Activated T-cell treated with anti-CD3 and anti-CD28 coated beads, Interleukin-2, amount 50 U/mL, for 24 hours (primary cell): ENCODE data around the gene CAPN5.

Experiments used
- DNase-seq: peaks from one replicate; pipeline ENCODE4 v3.0.0-alpha.2; 2020
- H3K27ac Mint-ChIP-seq: 2 replicates; pipeline ENCODE4 v1.8.0; 2020; ENCODE audit warnings: mild to moderate bottlenecking, mixed read lengths
- H3K27me3 Mint-ChIP-seq: 2 replicates; pipeline ENCODE4 v1.8.0; 2020; ENCODE audit warnings: mixed read lengths
- H3K36me3 Mint-ChIP-seq: 2 replicates; pipeline ENCODE4 v1.8.0; 2020; ENCODE audit warnings: low read depth, mixed read lengths
- H3K4me1 Mint-ChIP-seq: 2 replicates; pipeline ENCODE4 v1.8.0; 2020; ENCODE audit warnings: low read depth, mixed read lengths
- H3K4me3 Mint-ChIP-seq: 2 replicates; pipeline ENCODE4 v1.8.0; 2020; ENCODE audit warnings: mild to moderate bottlenecking, moderate library complexity, mixed read lengths
- H3K9me3 Mint-ChIP-seq: 2 replicates; pipeline ENCODE4 v1.8.0; 2020; ENCODE audit warnings: mixed read lengths

The CAPN5 gene

DNA sequence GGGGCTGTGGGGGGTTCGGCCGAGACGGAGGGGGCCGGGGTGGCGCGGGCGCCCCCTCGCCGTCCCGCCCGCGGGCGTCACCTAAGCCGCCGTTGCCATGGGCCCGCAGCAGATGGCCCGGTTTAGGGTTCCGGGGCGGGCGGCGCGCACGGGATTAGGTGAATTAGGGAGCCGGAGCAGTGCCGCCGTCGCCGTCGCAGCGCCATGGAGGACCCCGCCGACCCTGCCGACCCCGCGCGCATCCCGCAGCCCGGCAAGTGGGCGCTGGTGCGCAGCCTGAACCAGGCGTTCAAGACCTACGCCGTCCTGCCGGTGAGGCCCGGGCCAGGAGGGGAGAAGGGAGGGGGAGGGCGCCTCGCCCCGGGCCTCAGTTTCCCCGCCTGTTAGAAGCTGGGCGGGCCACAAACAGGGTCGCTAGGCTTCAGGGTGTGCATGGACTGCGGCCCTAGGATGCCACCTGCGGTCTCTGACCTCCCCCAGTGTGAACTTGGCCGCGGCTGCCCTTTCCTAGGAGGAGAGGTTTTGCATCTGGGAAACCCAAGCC, 71.4 kb downstream of the CAPN5 start:
- no peak overlapping the region for H3K27ac Mint-ChIP-seq
- DNase-seq: no peak
- peaks cover 26% of the 10 kb centered on the region for H3K4me1 Mint-ChIP-seq

DNA sequence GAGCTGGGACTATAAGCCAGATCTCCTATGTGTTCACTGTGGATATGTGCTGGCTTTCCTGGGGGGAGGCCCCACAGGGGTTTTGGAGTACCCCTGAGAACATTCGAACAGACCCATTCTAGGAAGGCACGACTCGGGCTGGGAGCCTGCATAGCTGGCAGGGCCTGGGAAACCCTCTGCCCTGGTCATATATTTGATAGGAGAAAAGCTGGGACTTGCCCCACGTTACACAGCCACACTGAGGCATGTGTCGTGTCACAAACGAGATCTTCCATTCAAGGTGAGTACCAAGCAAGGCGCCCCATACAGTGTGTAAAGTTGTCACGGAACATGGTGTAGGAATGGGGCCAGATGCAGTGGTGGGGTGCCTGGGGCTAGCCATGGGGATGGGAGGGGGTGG, 72.4 kb downstream of the CAPN5 start:
- H3K27ac Mint-ChIP-seq: no peak overlapping the region
- H3K4me3 Mint-ChIP-seq: no peak overlapping the region
- peaks cover 27% of the 10 kb centered on the region for H3K27me3 Mint-ChIP-seq

More for the DNA sequence above, 71.4 kb downstream of the CAPN5 start:
- Mint-ChIP-seq H3K27me3 (peaks cover 27% of the 10 kb centered on the region), H3K9me3 (no peaks in the 10 kb centered on the region), H3K36me3 (no peaks in the 10 kb centered on the region), H3K4me3 (no peak overlapping the region)

DNA sequence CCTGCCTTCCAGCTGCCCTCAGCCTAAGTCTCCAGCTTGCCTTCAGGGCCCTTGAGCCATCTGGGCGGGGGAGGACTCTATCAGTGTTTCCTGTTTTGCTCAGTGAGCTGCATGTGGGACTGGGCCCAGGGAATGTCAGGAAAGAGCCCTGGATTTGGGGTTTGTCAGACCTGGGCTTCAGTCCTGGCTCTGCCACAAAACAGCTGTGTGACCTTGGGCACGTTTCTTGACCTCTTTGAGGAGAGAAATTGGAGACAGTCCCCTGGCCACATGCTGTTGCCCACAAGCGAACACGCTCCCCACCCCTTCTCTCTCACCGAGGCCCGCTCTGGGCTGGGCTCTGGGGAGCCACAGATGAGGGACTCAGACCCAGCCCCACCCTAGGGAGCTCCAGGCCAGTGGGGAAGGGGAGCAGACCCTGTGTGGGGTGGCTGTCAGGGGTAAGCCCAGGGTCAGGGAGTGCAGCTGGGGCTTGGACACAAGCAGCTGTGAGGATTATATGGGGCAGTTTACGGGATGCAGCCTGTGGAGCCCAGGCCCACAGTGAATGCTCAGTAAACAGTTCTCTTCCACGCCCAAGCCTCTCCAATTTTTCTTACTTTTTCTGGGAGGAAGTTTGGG, 73.6 kb downstream of the CAPN5 start:
- DNase-seq: no peak
- peaks cover 27% of the 10 kb centered on the region for H3K27me3 Mint-ChIP-seq
- no peak overlapping the region for H3K4me3 Mint-ChIP-seq
- H3K27ac Mint-ChIP-seq: no peak overlapping the region
- no peaks in the 10 kb centered on the region for H3K36me3 Mint-ChIP-seq
- H3K9me3 Mint-ChIP-seq: no peaks in the 10 kb centered on the region
- H3K4me1 Mint-ChIP-seq: peaks cover 26% of the 10 kb centered on the region

More for the DNA sequence above, 72.4 kb downstream of the CAPN5 start:
- no peak for DNase-seq
- Mint-ChIP-seq H3K4me1 (peaks cover 28% of the 10 kb centered on the region), H3K36me3 (no peaks in the 10 kb centered on the region), H3K9me3 (no peaks in the 10 kb centered on the region)

DNA sequence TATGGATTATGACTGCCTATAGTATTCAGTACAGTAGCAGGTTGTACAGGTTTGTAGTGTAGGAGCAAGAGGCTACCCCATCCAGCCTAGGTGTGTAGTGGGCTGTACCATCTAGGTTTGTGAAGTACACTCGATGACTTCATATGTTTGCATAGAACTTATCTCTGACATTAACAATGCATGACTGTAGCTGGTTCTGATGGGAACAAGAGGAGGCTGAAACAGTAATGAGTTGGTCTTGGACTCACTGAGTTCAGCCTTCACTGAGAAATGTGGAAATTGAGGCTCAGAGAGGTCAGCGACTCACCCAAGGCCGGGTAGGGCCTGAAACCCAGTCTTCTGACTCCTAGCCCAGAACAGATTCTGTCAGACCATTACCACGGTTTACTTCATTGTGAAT, 74.3 kb downstream of the CAPN5 start:
- Mint-ChIP-seq H3K27me3 (peaks cover 27% of the 10 kb centered on the region), H3K4me3 (no peak overlapping the region), H3K9me3 (no peaks in the 10 kb centered on the region), H3K4me1 (peaks cover 21% of the 10 kb centered on the region), H3K27ac (no peak overlapping the region), H3K36me3 (no peaks in the 10 kb centered on the region)
- DNase-seq: no peak

DNA sequence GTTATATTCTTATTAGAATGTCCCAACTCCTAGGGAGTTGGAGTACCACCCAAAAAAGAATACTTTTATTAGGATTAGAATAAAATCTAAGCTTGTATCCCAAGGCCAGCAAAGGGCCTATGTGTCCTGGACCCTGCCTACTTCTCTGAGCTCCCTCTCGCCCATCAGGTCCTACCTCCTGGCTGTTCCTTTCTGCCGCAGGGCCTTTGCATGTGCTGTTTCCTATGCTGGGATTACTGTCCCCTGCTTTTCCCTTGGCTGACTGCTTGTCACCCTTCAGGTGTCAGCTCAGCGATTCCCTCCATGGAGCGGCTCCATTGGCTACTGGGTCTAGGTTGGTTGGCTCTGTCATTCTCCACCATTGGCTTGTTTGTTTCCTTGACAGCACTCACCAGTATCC, 74.7 kb downstream of the CAPN5 start:
- Mint-ChIP-seq H3K27me3 (peaks cover 26% of the 10 kb centered on the region), H3K4me1 (peaks cover 17% of the 10 kb centered on the region), H3K36me3 (no peaks in the 10 kb centered on the region), H3K4me3 (no peak overlapping the region), H3K27ac (no peak overlapping the region), H3K9me3 (no peaks in the 10 kb centered on the region)
- no peak for DNase-seq

DNA sequence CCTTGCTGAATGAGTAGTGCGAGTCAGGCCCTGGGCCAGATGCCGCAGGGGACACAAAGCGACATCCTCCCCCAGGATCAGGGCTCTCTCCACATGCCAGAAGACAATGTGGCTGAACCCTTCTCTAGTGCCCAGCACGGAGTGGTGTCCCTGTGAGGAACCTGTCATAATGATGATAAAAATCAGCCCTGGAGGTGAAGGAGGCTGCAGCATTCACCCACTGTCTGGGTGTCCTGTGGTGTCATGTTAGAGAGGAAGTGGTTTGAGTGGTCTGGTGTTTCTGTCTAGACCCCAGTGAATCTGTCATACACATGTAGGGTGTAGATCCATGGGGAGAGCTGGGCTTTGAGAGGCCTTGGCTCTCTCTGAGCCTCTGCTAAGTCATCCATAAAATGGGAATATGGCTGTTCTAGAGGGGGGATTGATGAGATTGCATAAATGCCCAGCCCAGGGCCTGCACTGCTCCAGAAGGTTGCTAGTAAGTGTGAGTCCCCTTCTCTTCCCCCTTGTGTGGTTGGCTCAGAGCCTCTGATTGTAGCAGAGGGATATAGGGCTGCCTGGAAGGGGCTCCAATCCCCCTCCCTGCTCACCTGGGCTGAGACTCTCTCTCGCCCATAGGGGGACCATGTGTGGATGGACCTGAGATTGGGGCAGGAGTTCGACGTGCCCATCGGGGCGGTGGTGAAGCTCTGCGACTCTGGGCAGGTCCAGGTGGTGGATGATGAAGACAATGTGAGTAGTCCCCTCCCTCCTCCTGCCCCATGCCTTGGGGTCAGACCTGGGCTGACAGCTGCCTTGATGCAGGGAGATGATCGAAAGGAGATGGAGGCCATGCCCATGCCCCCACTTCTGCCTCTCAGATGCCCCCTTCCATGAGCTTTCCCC, 75.6 kb downstream of the CAPN5 start:
- H3K36me3 Mint-ChIP-seq: no peaks in the 10 kb centered on the region
- peaks cover 21% of the 10 kb centered on the region for H3K4me1 Mint-ChIP-seq
- H3K4me3 Mint-ChIP-seq: no peak overlapping the region
- H3K9me3 Mint-ChIP-seq: no peaks in the 10 kb centered on the region
- no peak for DNase-seq
- H3K27ac Mint-ChIP-seq: no peak overlapping the region
- H3K27me3 Mint-ChIP-seq: peaks cover 17% of the 10 kb centered on the region

DNA sequence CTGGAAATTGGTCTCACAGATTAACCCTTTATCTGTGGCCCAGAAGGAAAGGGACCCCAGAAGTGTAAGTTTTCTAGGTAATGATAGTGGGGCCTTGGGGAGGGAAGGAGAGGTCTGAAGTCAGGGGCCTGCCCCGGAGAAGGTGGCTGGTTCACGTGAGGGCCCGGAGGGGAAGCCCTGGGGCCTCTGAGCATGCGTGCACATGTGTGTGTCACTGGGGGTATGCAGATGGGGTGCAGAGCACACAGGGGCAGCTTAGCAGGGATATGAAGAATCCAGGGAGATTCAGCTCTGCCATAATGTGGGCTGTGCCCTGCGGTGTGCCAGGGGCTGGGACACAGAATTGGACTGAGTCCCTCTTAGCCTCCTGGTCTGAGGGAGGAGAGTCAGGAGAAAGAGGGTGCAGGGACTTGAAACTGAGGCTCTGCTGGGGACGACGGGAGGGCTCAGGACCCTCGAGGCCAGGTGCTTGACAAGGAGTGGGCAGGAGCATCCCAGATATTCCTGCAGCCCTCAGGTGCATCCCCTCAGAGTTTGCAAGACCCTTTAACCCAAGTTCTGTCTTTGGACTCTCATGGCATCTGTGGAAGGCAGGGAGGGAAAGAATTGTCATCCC, 76.7 kb downstream of the CAPN5 start:
- H3K27me3 Mint-ChIP-seq: peaks cover 11% of the 10 kb centered on the region
- no peak for DNase-seq
- no peaks in the 10 kb centered on the region for H3K36me3 Mint-ChIP-seq
- H3K4me3 Mint-ChIP-seq: no peak overlapping the region
- H3K9me3 Mint-ChIP-seq: no peaks in the 10 kb centered on the region
- H3K27ac Mint-ChIP-seq: no peak overlapping the region
- peaks cover 31% of the 10 kb centered on the region for H3K4me1 Mint-ChIP-seq

DNA sequence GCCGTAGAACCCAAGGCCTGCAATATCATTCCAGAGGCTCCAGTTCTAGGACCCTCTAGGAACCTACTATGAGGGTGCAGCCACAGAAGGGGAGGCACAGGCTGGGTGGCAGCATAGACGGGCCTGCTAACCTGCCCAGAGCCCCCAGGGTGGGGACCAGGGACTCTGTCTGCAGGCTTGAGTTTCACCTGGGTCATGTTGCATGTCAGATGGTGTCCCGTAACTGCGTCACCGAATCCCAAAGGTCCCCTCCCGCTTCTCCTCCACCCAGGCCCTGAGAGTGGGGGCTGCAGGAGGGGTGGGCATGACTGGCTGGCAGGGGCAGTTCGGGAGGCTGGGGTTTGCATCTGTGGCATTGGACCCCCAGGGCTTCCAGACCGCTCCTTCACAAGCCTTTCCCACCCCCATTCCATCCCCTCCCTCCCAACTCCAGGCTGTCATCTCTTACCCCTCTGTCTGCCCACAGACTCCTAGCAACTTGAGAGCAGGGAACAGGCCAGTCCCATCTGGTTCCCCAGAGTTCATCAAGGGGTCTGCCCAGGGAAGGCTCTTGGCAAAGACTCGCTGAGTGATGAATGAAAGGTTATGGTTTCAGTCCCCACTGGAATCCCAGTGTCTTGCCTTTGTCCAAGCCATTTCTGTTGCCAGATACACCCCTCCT, 77.6 kb downstream of the CAPN5 start:
- no peaks in the 10 kb centered on the region for H3K9me3 Mint-ChIP-seq
- H3K4me3 Mint-ChIP-seq: no peak overlapping the region
- peaks cover 3% of the 10 kb centered on the region for H3K27me3 Mint-ChIP-seq
- H3K36me3 Mint-ChIP-seq: no peaks in the 10 kb centered on the region
- H3K27ac Mint-ChIP-seq: no peak overlapping the region
- DNase-seq: no peak
- H3K4me1 Mint-ChIP-seq: peaks cover 33% of the 10 kb centered on the region

DNA sequence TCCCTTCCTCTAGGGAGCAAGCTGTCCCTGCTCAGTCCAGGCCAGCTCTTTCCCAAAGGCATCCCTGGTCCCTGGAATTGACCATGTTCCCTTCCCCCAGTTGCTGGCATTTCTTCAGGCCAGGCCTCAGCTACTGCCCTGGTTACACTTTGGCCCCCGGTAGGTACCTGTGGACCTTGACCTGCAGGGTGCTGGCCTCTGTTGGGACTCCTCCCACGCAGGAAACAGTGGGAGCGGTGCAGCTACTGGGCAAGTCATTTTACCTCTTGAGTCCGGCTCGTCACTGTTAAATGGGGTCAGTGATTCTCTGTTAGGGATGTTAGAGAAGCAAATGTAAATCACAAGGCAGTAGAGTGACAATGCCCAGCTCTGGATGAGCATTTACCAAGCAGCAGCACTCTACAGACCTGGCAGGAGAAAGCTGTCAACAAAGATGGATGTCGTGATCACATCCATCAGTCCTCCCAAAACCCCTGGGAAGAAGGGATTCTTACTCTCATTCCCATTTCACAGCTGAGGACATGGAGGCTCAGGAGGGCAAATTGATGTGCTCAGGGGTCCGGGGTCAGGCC, 78.2 kb downstream of the CAPN5 start:
- no peaks in the 10 kb centered on the region for H3K27me3 Mint-ChIP-seq
- DNase-seq: no peak
- H3K27ac Mint-ChIP-seq: no peak overlapping the region
- H3K4me3 Mint-ChIP-seq: no peak overlapping the region
- H3K9me3 Mint-ChIP-seq: no peaks in the 10 kb centered on the region
- H3K4me1 Mint-ChIP-seq: peaks cover 33% of the 10 kb centered on the region
- H3K36me3 Mint-ChIP-seq: no peaks in the 10 kb centered on the region

DNA sequence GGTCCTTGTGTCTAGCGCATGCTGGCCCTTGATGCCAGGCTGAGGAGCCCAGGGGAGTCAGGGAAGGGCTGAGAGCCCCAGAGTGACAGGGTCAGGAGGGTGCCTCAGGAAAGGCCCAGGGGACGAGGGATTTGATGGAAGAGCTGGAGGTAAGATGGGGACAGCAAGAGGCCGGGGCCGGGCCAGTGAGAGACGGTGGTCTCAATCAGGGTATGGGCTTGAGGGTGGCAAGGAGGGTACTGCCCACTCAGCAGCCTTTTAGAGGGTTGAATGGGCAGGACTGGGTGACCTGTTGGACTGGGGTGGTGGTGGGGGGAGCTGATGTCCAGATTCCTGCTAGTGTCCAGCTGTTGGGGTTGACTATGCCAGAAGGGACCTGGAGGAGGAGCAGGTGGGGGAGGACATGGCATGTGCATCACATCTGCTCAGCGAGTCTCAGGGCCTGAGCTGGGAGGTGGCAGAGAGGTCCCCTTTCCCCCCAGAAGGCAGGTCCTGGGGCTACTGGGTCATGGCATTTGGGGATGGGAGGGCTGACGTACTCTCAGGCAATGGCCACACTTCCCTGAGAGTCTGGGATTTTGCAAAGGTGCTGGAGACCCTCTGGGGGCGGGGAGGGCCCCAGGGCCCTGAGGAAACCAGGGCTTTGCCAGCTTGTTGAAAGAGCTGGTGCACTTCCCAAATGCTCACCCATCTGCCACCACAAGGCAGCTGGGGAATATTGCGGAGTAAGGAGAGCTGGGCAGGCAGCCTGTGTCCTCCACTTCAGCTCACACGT, 79.7 kb downstream of the CAPN5 start:
- Mint-ChIP-seq H3K4me3 (no peak overlapping the region), H3K9me3 (no peaks in the 10 kb centered on the region), H3K4me1 (peaks cover 35% of the 10 kb centered on the region), H3K36me3 (no peaks in the 10 kb centered on the region), H3K27me3 (no peaks in the 10 kb centered on the region), H3K27ac (no peak overlapping the region)
- no peak for DNase-seq

DNA sequence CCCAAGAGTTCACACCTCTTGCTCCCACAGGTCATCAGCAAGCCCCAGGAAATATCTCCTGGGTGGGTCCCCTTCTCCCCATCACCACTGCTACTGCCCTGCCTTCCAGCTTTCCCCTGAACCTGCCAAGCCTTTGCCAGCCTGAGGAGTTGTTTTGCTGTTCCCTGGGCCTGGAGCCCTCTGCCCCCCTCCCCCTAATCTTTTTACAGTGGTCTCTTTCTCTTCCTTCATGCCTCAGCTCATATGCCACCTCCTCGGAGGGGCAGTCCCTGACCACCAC, 80.2 kb downstream of the CAPN5 start:
- Mint-ChIP-seq H3K36me3 (no peaks in the 10 kb centered on the region), H3K27ac (no peak overlapping the region), H3K9me3 (no peaks in the 10 kb centered on the region), H3K27me3 (no peaks in the 10 kb centered on the region), H3K4me3 (no peak overlapping the region), H3K4me1 (peaks cover 37% of the 10 kb centered on the region)
- no peak for DNase-seq

DNA sequence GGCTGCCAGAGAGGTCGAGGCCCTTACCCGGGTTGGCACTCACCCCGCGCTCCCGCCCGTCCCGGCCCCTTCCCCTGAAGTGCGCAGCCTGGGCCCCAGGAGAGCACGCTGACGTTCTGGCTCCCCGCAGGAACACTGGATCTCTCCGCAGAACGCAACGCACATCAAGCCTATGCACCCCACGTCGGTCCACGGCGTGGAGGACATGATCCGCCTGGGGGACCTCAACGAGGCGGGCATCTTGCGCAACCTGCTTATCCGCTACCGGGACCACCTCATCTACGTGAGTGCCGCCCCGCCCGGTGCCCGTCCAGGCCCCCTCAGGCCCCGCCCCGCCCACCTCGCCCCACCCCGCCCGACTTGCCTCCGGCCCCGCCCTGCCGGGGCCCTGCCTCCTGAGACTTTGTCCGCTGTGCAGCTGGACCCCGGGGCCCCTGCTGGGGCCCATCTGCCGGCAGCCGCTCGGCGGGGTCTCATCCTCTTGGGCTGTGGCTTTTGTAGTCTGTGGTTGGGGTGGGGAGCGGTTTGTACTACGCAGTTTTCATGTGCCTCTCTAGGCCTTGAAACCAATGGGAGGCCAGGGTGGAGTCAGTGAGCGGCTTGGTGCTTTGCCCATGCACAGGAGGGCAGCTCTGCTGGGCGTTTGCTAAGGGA, 81.0 kb downstream of the CAPN5 start:
- H3K27ac Mint-ChIP-seq: no peak overlapping the region
- peak; percentile 55 for DNase-seq
- H3K4me3 Mint-ChIP-seq: peak overlapping the region; percentile 57

DNA sequence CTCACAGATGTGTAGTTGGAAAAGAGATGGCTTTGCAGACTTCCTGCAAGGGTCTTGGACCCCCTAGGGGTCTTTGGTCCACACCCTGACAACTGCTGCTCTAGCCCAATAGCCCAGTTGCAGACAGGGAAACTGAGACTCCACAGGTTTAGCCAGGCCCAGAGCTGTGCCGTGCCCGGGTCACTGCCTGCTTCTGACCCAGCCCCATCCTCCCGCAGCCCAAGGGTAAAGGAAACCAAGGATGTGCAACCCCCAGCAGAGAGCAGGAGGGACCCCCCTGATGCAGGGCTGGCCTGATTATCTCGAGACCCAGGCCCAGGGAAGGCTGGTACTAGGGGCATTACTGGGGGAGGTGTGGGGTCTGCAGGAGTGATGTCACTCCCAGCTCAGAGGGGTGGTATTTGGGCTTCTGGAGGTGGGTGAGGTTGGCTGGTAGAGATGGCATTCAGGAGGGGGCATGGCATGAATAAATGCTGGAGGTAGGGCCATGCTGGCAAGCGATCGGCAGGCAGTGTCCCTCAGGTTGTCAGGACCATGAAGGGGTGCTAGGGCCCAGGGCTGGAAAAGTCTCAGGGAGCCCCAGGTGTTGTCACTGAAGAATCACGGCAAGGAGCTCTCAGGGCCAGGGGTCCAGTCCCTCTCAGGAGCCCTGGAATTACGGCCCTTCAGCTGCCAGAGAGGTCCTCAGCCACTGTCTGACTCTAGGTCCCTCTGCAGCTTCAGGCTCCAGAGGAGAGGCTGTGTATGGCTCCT, 82.4 kb downstream of the CAPN5 start:
- Mint-ChIP-seq H3K27ac (no peak overlapping the region), H3K4me3 (no peak overlapping the region), H3K4me1 (peaks cover 42% of the 10 kb centered on the region), H3K36me3 (no peaks in the 10 kb centered on the region), H3K9me3 (no peaks in the 10 kb centered on the region), H3K27me3 (no peaks in the 10 kb centered on the region)
- DNase-seq: no peak

More for the DNA sequence above, 81.0 kb downstream of the CAPN5 start:
- Mint-ChIP-seq H3K36me3 (no peaks in the 10 kb centered on the region), H3K27me3 (no peaks in the 10 kb centered on the region), H3K9me3 (no peaks in the 10 kb centered on the region), H3K4me1 (peaks cover 38% of the 10 kb centered on the region)
